ENCODE results near the gene FBXO21. TPM values are rescaled to one million over a fixed set of nuclear protein-coding genes. Genes with fewer than 3 reads are reported as not detected.

Gene FBXO21
- total and polyA plus RNA-seq, 2 of the 4 experiments (the other 2 are of a cell fraction) = 43.6 to 56.6 TPM

- Histone ChIP-seq H4K5ac (ENCODE audit: low read depth, low read length) (no peak overlapping the region), H3K56ac (ENCODE audit: extremely low read depth, insufficient read depth, low read length) (no peak overlapping the region), H3K4me3 (ENCODE audit: insufficient read depth, low read depth, low read length) (no peak overlapping the region), H3K14ac (replicated peaks; ENCODE audit: low read depth, low read length) (no peak overlapping the region), H3K36me3 (ENCODE audit: control insufficient read depth, insufficient read depth, low read length) (no peaks in the 10 kb centered on the region), H2BK15ac (ENCODE audit: low read depth, low read length) (no peak overlapping the region), H3K27me3 (ENCODE audit: control insufficient read depth, insufficient read depth, low read length) (peaks cover 59% of the 10 kb centered on the region), H3K23ac (ENCODE audit: low read depth, low read length) (no peak overlapping the region), H2BK5ac (ENCODE audit: low read depth, low read length, poor library complexity, severe bottlenecking) (no peak overlapping the region), H3K27ac (ENCODE audit: insufficient read depth, low read length) (no peak overlapping the region), H3K79me1 (ENCODE audit: low read depth in 1 of 2, low read length in 2 of 2) (no peaks in the 10 kb centered on the region), H2BK20ac (ENCODE audit: low read depth, low read length) (no peak overlapping the region), H3K9me3 (ENCODE audit: control insufficient read depth, insufficient read depth, low read length) (peaks cover 6% of the 10 kb centered on the region), H3K4ac (ENCODE audit: low read depth, low read length) (no peak overlapping the region), H4K91ac (ENCODE audit: insufficient read depth, low read depth, low read length) (no peak overlapping the region), H2AFZ (replicated peaks; ENCODE audit: low read length, poor library complexity) (no peak overlapping the region), H4K20me1 (ENCODE audit: insufficient read depth, low read length) (no peaks in the 10 kb centered on the region), H3K18ac (ENCODE audit: low read depth, low read length) (no peak overlapping the region), H3K9ac (ENCODE audit: low read depth, low read length) (no peak overlapping the region), H2AK5ac (ENCODE audit: low read depth, low read length) (no peak overlapping the region), H3K9me1 (ENCODE audit: insufficient read depth, low read length) (no peaks in the 10 kb centered on the region), H2BK120ac (ENCODE audit: low read depth, low read length) (no peak overlapping the region), H4K8ac (ENCODE audit: low read depth in 2 of 2, low read length in 2 of 2) (no peak overlapping the region), H3K4me2 (ENCODE audit: low read depth, low read length) (no peak overlapping the region), H3K4me1 (ENCODE audit: control insufficient read depth, insufficient read depth, low read length) (no peaks in the 10 kb centered on the region), H2AK9ac (replicated peaks; ENCODE audit: low read depth, low read length, poor library complexity) (no peak overlapping the region)
- dilution Hi-C loops (cut with HindIII; ENCODE audit: low sequenced_read_pairs, unreplicated experiment) (no loop called here), intact Hi-C loops (cut with micrococcal nuclease) (no loop called here), in situ Hi-C loops (cut with MboI; ENCODE audit: low sequenced_read_pairs) (no loop called here)
- CTCF ChIA-PET = no interaction called here
- 93% methylated on average over 4 of the region's 11 CpGs; no CpG with 5 or more reads in 1 of the 2 experiments for WGBS, 2 experiments (ENCODE audit: extremely low coverage in 2 of 2, insufficient read length in 1 of 2)
- ATAC-seq (ENCODE audit: low read depth) (no peak), DNase-seq (no peak)
- POLR2A ChIA-PET (ENCODE audit: unreplicated experiment) = no interaction called here
- TF ChIP-seq CHD1 (IDR thresholded peaks at IDR 0.05; ENCODE audit: low read depth, low read length) (no peak), FOS (IDR thresholded peaks at IDR 0.05; ENCODE audit: low read depth, low read length) (no peak), MXI1 (IDR thresholded peaks at IDR 0.05; ENCODE audit: borderline replicate concordance, low read depth, low read length) (no peak), POLR2A (IDR thresholded peaks at IDR 0.05; ENCODE audit: low read depth, low read length) (no peak), NFE2L2 (IDR thresholded peaks at IDR 0.05; ENCODE audit: low read depth, low read length) (no peak)
- BruUV-seq (replicated peaks) = no TSS peak
These were observed 96.8 kb downstream of the FBXO21 start for GRCh38 chr12:117093431-117093830.
